ENCODE data around the gene MAP4K2.

GRCh38 chr11:64842851-64843685 is 40.1 kb upstream of the MAP4K2 start:
- TF ChIP-seq CTCF (IDR thresholded peaks at IDR 0.05) (no peak), EP300 (IDR thresholded peaks at IDR 0.05) (no peak), POLR2AphosphoS5 (IDR thresholded peaks at IDR 0.05) (no peak), POLR2A (IDR thresholded peaks at IDR 0.05; ENCODE audit: low read depth) (no peak)
